Frontal cortex (tissue), 4 donors: ENCODE results near the gene NOCT. TPM values are rescaled to one million over a fixed set of nuclear protein-coding genes. Genes with fewer than 3 reads are reported as not detected.
"Not testable (repeated sequence)": the region's sequence is repeated elsewhere in the genome, so short reads cannot be mapped to it uniquely, and the experiment has no call there.

Experiments
- DNase-seq, 2 donors: peaks; one replicate each; pipeline ENCODE4 v3.0.0; 2012; ENCODE audit warnings: low spot score in 2 of 2
- FAIRE-seq: peaks from 2 replicates; lab custom pipeline; 2012; peaks lifted over from hg19 to GRCh38; lab: Jason Lieb, UNC
- total RNA-seq: library from RNA; depleted of rRNA; stranded (reverse); fragments of >200 nt; gene quantifications from one replicate; pipeline ENCODE4 v1.2.3, GENCODE V29; 2014
- donor health status: control.
- donor health status: control.
- donor health status: control.

Gene NOCT
- 33.8 TPM for total RNA-seq

- FAIRE-seq (no peak), DNase-seq (peak; percentile 85 to 88)
Observed at GRCh38 chr4:139015269-139015947, at the start of gene NOCT. Gene NOCT, plus strand, starts transcription at chr4:139015781. Its CDS starts 201 bp downstream, at chr4:139015982.

- no peak for FAIRE-seq
- no peak for DNase-seq
Observed at GRCh38 chr4:138967313-138967712, 48.3 kb upstream of the NOCT start.

GRCh38 chr4:138972956-138973801 lies 42.4 kb upstream of the NOCT start:
- no peak for DNase-seq
- no peak for FAIRE-seq

GRCh38 chr4:138975225-138975624 lies 40.4 kb upstream of the NOCT start:
- FAIRE-seq (no peak), DNase-seq (no peak)

- no peak for DNase-seq
- no peak for FAIRE-seq
Observed at GRCh38 chr4:138976526-138976925, 39.1 kb upstream of the NOCT start.

- DNase-seq (no peak), FAIRE-seq (no peak)
Observed at GRCh38 chr4:138977524-138977923, 38.1 kb upstream of the NOCT start.

- no peak for DNase-seq
Observed at GRCh38 chr4:138978028-138978585, 37.5 kb upstream of the NOCT start.

GRCh38 chr4:138978600-138978999 lies 37.0 kb upstream of the NOCT start:
- no peak for DNase-seq
- no peak for FAIRE-seq

More at GRCh38 chr4:138978028-138978585, 37.5 kb upstream of the NOCT start:
- no peak for FAIRE-seq

- no peak for DNase-seq
- no peak for FAIRE-seq
Observed at GRCh38 chr4:138979742-138980141, 35.8 kb upstream of the NOCT start.

- DNase-seq, result no peak
Observed at GRCh38 chr4:138981930-138982390, 33.6 kb upstream of the NOCT start.

GRCh38 chr4:138982754-138983153 lies 32.8 kb upstream of the NOCT start:
- DNase-seq, result no peak

More at GRCh38 chr4:138981930-138982390, 33.6 kb upstream of the NOCT start:
- FAIRE-seq, result no peak

GRCh38 chr4:138983690-138984089 lies 31.9 kb upstream of the NOCT start:
- DNase-seq (no peak), FAIRE-seq (no peak)

More at GRCh38 chr4:138982754-138983153, 32.8 kb upstream of the NOCT start:
- no peak for FAIRE-seq

GRCh38 chr4:138984647-138985046 lies 30.9 kb upstream of the NOCT start:
- DNase-seq (no peak), FAIRE-seq (no peak)

- DNase-seq (no peak), FAIRE-seq (no peak)
Observed at GRCh38 chr4:138992676-138993075, 22.9 kb upstream of the NOCT start.

- DNase-seq (no peak), FAIRE-seq (no peak)
Observed at GRCh38 chr4:138996090-138996489, 19.5 kb upstream of the NOCT start.

GRCh38 chr4:138999666-139000065 lies 15.9 kb upstream of the NOCT start:
- DNase-seq (no peak), FAIRE-seq (no peak)

- not testable (repeated sequence) for DNase-seq, FAIRE-seq
Observed at GRCh38 chr4:139000134-139000533, 15.4 kb upstream of the NOCT start.

- FAIRE-seq, DNase-seq: not testable (repeated sequence)
Observed at GRCh38 chr4:139001430-139001829, 14.2 kb upstream of the NOCT start.

- not testable (repeated sequence) for FAIRE-seq, DNase-seq
Observed at GRCh38 chr4:139003668-139004067, 11.9 kb upstream of the NOCT start.

- DNase-seq (no peak), FAIRE-seq (no peak)
Observed at GRCh38 chr4:139005774-139006173, 9.8 kb upstream of the NOCT start.

- FAIRE-seq, result no peak
- DNase-seq, result no peak
Observed at GRCh38 chr4:139007640-139008039, 7.9 kb upstream of the NOCT start.
